ENCODE measurements around the gene TBCD.
"Not testable (repeated sequence)": the region's sequence is repeated elsewhere in the genome, so short reads cannot be mapped to it uniquely, and the experiment has no call there.

Gene TBCD

GRCh38 chr17:82729479-82730260, 22.2 kb upstream of the TBCD start:
- no peak for DNase-seq

GRCh38 chr17:82732118-82732743, 19.6 kb upstream of the TBCD start:
- no peak for DNase-seq

GRCh38 chr17:82734987-82735866, 16.6 kb upstream of the TBCD start, which contains the start of gene FN3K:
Gene FN3K, plus strand, starts transcription at chr17:82735615. Its CDS starts 22 bp downstream, at chr17:82735637.
- no peak for DNase-seq

- no peak for DNase-seq
Measured at GRCh38 chr17:82736511-82737185, 15.2 kb upstream of the TBCD start.

GRCh38 chr17:82737967-82738877, 13.6 kb upstream of the TBCD start:
- DNase-seq = no peak

GRCh38 chr17:82740906-82741759, 10.7 kb upstream of the TBCD start:
- DNase-seq = no peak

GRCh38 chr17:82743344-82744219, 8.3 kb upstream of the TBCD start:
- no peak for DNase-seq

GRCh38 chr17:82744736-82745135, 7.1 kb upstream of the TBCD start:
- DNase-seq = not testable (repeated sequence)

- no peak for DNase-seq
Measured at GRCh38 chr17:82745524-82745923, 6.3 kb upstream of the TBCD start.

- no peak for DNase-seq
Measured at GRCh38 chr17:82748756-82749155, 3.1 kb upstream of the TBCD start.

- DNase-seq = no peak
Measured at GRCh38 chr17:82750241-82750908, 1.5 kb upstream of the TBCD start.

- no peak for DNase-seq
Measured at GRCh38 chr17:82751171-82751570, 694 bp upstream of the TBCD start.

- DNase-seq = no peak
Measured at GRCh38 chr17:82752371-82753200, 721 bp downstream of the TBCD start.

- no peak for DNase-seq
Measured at GRCh38 chr17:82753201-82753464, 1.3 kb downstream of the TBCD start.

GRCh38 chr17:82754297-82755208, 2.7 kb downstream of the TBCD start:
- no peak for DNase-seq

GRCh38 chr17:82756166-82756565, 4.3 kb downstream of the TBCD start:
- no peak for DNase-seq

GRCh38 chr17:82765371-82765770, 13.5 kb downstream of the TBCD start:
- DNase-seq = no peak
